Esophagus mucosa (tissue), 1 donor: ENCODE results near the gene PLPP7. TPM values are rescaled to one million over a fixed set of nuclear protein-coding genes. Genes with fewer than 3 reads are reported as not detected.
"Not testable (repeated sequence)": the region's sequence is repeated elsewhere in the genome, so short reads cannot be mapped to it uniquely, and the experiment has no call there.

Experiments
- ATAC-seq: fragments of 200-7000 bp; cut with Tn5 transposase; one replicate; pipeline ENCODE4 v1.9.1; 2020
- total RNA-seq: library from RNA; stranded (reverse); gene quantifications from one replicate; pipeline ENCODE4 v1.2.4, GENCODE V29; 2023
- donor health status: DM: yes; HTN: yes; CAD: no.

PLPP7 gene
- total RNA-seq, 1 donor from 2014 or later = 0.28 TPM

- ATAC-seq = not testable (repeated sequence)
Measured at GRCh38 chr9:131331996-131332395, 42.5 kb downstream of the PLPP7 start.

GRCh38 chr9:131333771-131334628, 44.5 kb downstream of the PLPP7 start:
- ATAC-seq = no peak

GRCh38 chr9:131334629-131335367, 45.3 kb downstream of the PLPP7 start:
- peak; percentile 15 for ATAC-seq

- ATAC-seq = no peak
Measured at GRCh38 chr9:131335368-131335755, 45.8 kb downstream of the PLPP7 start.

- ATAC-seq = no peak
Measured at GRCh38 chr9:131337131-131337848, 47.8 kb downstream of the PLPP7 start.

GRCh38 chr9:131339212-131339611, 49.7 kb downstream of the PLPP7 start:
- ATAC-seq = not testable (repeated sequence)

GRCh38 chr9:131344931-131345535, 55.5 kb downstream of the PLPP7 start:
- ATAC-seq = not testable (repeated sequence)

GRCh38 chr9:131346559-131346958, 57.0 kb downstream of the PLPP7 start:
- ATAC-seq = no peak

- ATAC-seq = no peak
Measured at GRCh38 chr9:131347376-131348020, 58.0 kb downstream of the PLPP7 start.

- ATAC-seq = no peak
Measured at GRCh38 chr9:131348631-131349521, 59.4 kb downstream of the PLPP7 start.

- ATAC-seq = peak; percentile 6
Measured at GRCh38 chr9:131349522-131349880, 60.0 kb downstream of the PLPP7 start.

- peak; percentile 89 for ATAC-seq
Measured at GRCh38 chr9:131349881-131350563, 60.5 kb downstream of the PLPP7 start.

GRCh38 chr9:131356479-131356878, 67.0 kb downstream of the PLPP7 start:
- ATAC-seq = not testable (repeated sequence)

- ATAC-seq = no peak
Measured at GRCh38 chr9:131358556-131358955, 69.0 kb downstream of the PLPP7 start.

Other genes with a start within 250 kb of the PLPP7 start
- gene AIF1L, start 193.2 kb upstream of the PLPP7 start, total RNA-seq = 63.3 TPM
- 40.5 TPM for gene NUP214, start 164.1 kb upstream of the PLPP7 start, total RNA-seq
- 0.72 TPM for gene FAM78A, start 13.2 kb upstream of the PLPP7 start, total RNA-seq
- gene PRRC2B, start 104.4 kb downstream of the PLPP7 start, total RNA-seq = 82.9 TPM
- 13.1 TPM for gene POMT1, start 213.2 kb downstream of the PLPP7 start, total RNA-seq
- 15.3 TPM for gene UCK1, start 241.5 kb downstream of the PLPP7 start, total RNA-seq